Muscle of arm (tissue), 14 donors: ENCODE results near the gene CCDC175. TPM values are rescaled to one million over a fixed set of nuclear protein-coding genes. Genes with fewer than 3 reads are reported as not detected.

ENCODE experiments used
- DNase-seq: peaks from one replicate; pipeline ENCODE4 v3.0.0-alpha.2; 2013
- long read RNA-seq, 11 donors: transcript quantifications; one replicate each; lab custom pipeline, GENCODE V29; 2026
- polyA plus RNA-seq, 12 donors: library from polyadenylated mRNA; unstranded; fragments of 120-200 nt; gene quantifications; one replicate each; pipeline ENCODE4 v1.2.1, GENCODE V29; 2013; ENCODE audit not compliant: insufficient read length in 12 of 12

CCDC175 gene
- not detected for polyA plus RNA-seq
- long read RNA-seq, donor 1: 0 reads
- long read RNA-seq, donor 2: 0 reads
- long read RNA-seq, donor 3: 0 reads
- long read RNA-seq, donor 4: 0 reads
- long read RNA-seq, donor 5, partial matches to known transcripts: 5 of 5 reads
- long read RNA-seq, donor 5, other reads (novel, unspliced or antisense): 0 of 5 reads
- long read RNA-seq, donor 6: 0 reads
- long read RNA-seq, donor 7: 0 reads
- long read RNA-seq, donor 8, partial matches to known transcripts: 8 of 8 reads
- long read RNA-seq, donor 8, other reads (novel, unspliced or antisense): 0 of 8 reads
- long read RNA-seq, donor 9: 0 reads
- long read RNA-seq, donor 10: 0 reads
- long read RNA-seq, donor 11: 0 reads

- DNase-seq: peak; percentile 59
These were observed at the start of gene CCDC175 for GRCh38 chr14:59576332-59577294. Gene CCDC175 (minus strand): TSS chr14:59576812. CDS start chr14:59576775, 37 bp downstream.

- no peak for DNase-seq
These were observed 46.0 kb upstream of the CCDC175 start for GRCh38 chr14:59622631-59623030.

- no peak for DNase-seq
These were observed 42.4 kb upstream of the CCDC175 start for GRCh38 chr14:59619061-59619460.

- no peak for DNase-seq
These were observed 24.4 kb upstream of the CCDC175 start for GRCh38 chr14:59601056-59601455.

GRCh38 chr14:59600211-59600945 is 23.8 kb upstream of the CCDC175 start:
- no peak for DNase-seq

GRCh38 chr14:59595071-59595470 is 18.5 kb upstream of the CCDC175 start:
- no peak for DNase-seq

- DNase-seq: no peak
These were observed 15.2 kb upstream of the CCDC175 start for GRCh38 chr14:59591641-59592370.

GRCh38 chr14:59588101-59588500 is 11.5 kb upstream of the CCDC175 start:
- DNase-seq: no peak

- DNase-seq: no peak
These were observed 9.4 kb upstream of the CCDC175 start for GRCh38 chr14:59585891-59586554.

- DNase-seq: no peak
These were observed 7.1 kb upstream of the CCDC175 start for GRCh38 chr14:59583755-59584154.

- no peak for DNase-seq
These were observed 6.4 kb upstream of the CCDC175 start for GRCh38 chr14:59582845-59583509.

GRCh38 chr14:59582161-59582560 is 5.5 kb upstream of the CCDC175 start:
- no peak for DNase-seq

- no peak for DNase-seq
These were observed 4.3 kb upstream of the CCDC175 start for GRCh38 chr14:59580911-59581310.

- DNase-seq: no peak
These were observed 6.5 kb downstream of the CCDC175 start for GRCh38 chr14:59570122-59570521.

GRCh38 chr14:59566725-59567124 is 9.9 kb downstream of the CCDC175 start:
- no peak for DNase-seq

- no peak for DNase-seq
These were observed 10.3 kb downstream of the CCDC175 start for GRCh38 chr14:59566296-59566695.

GRCh38 chr14:59565087-59565486 is 11.5 kb downstream of the CCDC175 start:
- no peak for DNase-seq

GRCh38 chr14:59564366-59564765 is 12.2 kb downstream of the CCDC175 start:
- no peak for DNase-seq

GRCh38 chr14:59547310-59547709 is 29.3 kb downstream of the CCDC175 start:
- DNase-seq: no peak

GRCh38 chr14:59543873-59544272 is 32.7 kb downstream of the CCDC175 start:
- DNase-seq: no peak
